GM23338 (cell line): ENCODE data around the gene POU3F1. TPM values are rescaled to one million over a fixed set of nuclear protein-coding genes. Genes with fewer than 3 reads are reported as not detected.

Experiments
- ATAC-seq: fragments of 200-7000 bp; cut with Tn5 transposase; 3 replicates; pipeline ENCODE4 v1.9.1; 2020
- DNase-seq: peaks from one replicate; pipeline ENCODE4 v3.0.0-alpha.2; 2015; ENCODE audit warnings: low spot score
- H2AFZ ChIP-seq: fragments of 200-600 bp; sonication (generic); 2 replicates; pipeline ENCODE4 v1.8.0; 2016; ENCODE audit warnings: antibody characterized with exemption, mild to moderate bottlenecking, moderate library complexity
- H3F3A ChIP-seq: fragments of 200-600 bp; sonication (generic); replicated peaks from 2 replicates; pipeline ENCODE4 v1.8.0; 2017; ENCODE audit warnings: antibody characterized with exemption, mixed run types, low read depth
- H3K27ac ChIP-seq: fragments of 200-600 bp; sonication (generic); 2 replicates; pipeline ENCODE4 v1.6.1; 2016; ENCODE audit warnings: low read depth
- H3K27me3 ChIP-seq: fragments of 200-600 bp; sonication (generic); 2 replicates; pipeline ENCODE4 v1.8.0; 2016; ENCODE audit warnings: mild to moderate bottlenecking, mixed run types, moderate library complexity; ENCODE audit not compliant: insufficient read depth
- H3K36me3 ChIP-seq: fragments of 200-600 bp; sonication (generic); 2 replicates; pipeline ENCODE4 v1.8.0; 2016; ENCODE audit warnings: mild to moderate bottlenecking; ENCODE audit not compliant: insufficient read depth
- H3K4me1 ChIP-seq: fragments of 200-600 bp; sonication (generic); 2 replicates; pipeline ENCODE4 v1.8.0; 2016; ENCODE audit warnings: mild to moderate bottlenecking, moderate library complexity; ENCODE audit not compliant: insufficient read depth
- H3K4me2 ChIP-seq: fragments of 200-600 bp; sonication (generic); 2 replicates; pipeline ENCODE4 v1.7.1; 2017; ENCODE audit warnings: mixed run types
- H3K4me3 ChIP-seq: fragments of 200-600 bp; sonication (generic); 2 replicates; pipeline ENCODE4 v1.6.1; 2016; ENCODE audit warnings: mixed run types
- H3K79me2 ChIP-seq: fragments of 200-600 bp; sonication (generic); replicated peaks from 2 replicates; pipeline ENCODE4 v1.8.0; 2017; ENCODE audit warnings: mild to moderate bottlenecking; ENCODE audit not compliant: insufficient read depth
- H3K9me2 ChIP-seq: fragments of 200-600 bp; sonication (generic); 2 replicates; pipeline ENCODE4 v1.8.0; 2017; ENCODE audit not compliant: insufficient read depth
- H4K20me1 ChIP-seq: fragments of 200-600 bp; sonication (generic); replicated peaks from 2 replicates; pipeline ENCODE4 v1.8.0; 2017; ENCODE audit warnings: mild to moderate bottlenecking; ENCODE audit not compliant: insufficient read depth
- H3K27ac Mint-ChIP-seq: 2 replicates; pipeline ENCODE4 v1.8.0; 2020; ENCODE audit warnings: inconsistent platforms, mild to moderate bottlenecking, moderate library complexity, mixed read lengths
- H3K27me3 Mint-ChIP-seq: 3 replicates; pipeline ENCODE4 v1.8.0; 2022; ENCODE audit warnings: low read depth, mild to moderate bottlenecking, moderate library complexity, mixed read lengths, inconsistent platforms; ENCODE audit not compliant: insufficient read depth, poor library complexity
- H3K36me3 Mint-ChIP-seq: 3 replicates; pipeline ENCODE4 v1.8.0; 2021; ENCODE audit warnings: low read depth, mild to moderate bottlenecking, inconsistent platforms, moderate library complexity, mixed read lengths
- H3K4me1 Mint-ChIP-seq: 3 replicates; pipeline ENCODE4 v1.8.0; 2020; ENCODE audit warnings: mild to moderate bottlenecking, inconsistent platforms, mixed read lengths
- H3K4me3 Mint-ChIP-seq: 3 replicates; pipeline ENCODE4 v1.8.0; 2021; ENCODE audit warnings: moderate library complexity, mild to moderate bottlenecking, inconsistent platforms, mixed read lengths
- H3K9me3 Mint-ChIP-seq: 3 replicates; pipeline ENCODE4 v1.8.0; 2020; ENCODE audit warnings: moderate library complexity, mild to moderate bottlenecking, inconsistent platforms, mixed read lengths
- EZH2phosphoT487 ChIP-seq: fragments of 200-600 bp; sonication (generic); IDR thresholded peaks from one replicate; pipeline ENCODE4 v1.8.1; 2018; ENCODE audit warnings: antibody characterized with exemption; ENCODE audit not compliant: unreplicated experiment
- JUNB ChIP-seq: IDR thresholded peaks from one replicate; pipeline ENCODE4 v1.6.1; 2016; ENCODE audit warnings: antibody characterized with exemption; ENCODE audit not compliant: unreplicated experiment
- NANOG ChIP-seq: IDR thresholded peaks from 2 replicates; pipeline ENCODE4 v1.6.1; 2016; ENCODE audit warnings: antibody characterized with exemption, borderline replicate concordance
- STAT1 ChIP-seq: IDR thresholded peaks from one replicate; pipeline ENCODE4 v1.6.1; 2016; ENCODE audit warnings: antibody characterized with exemption; ENCODE audit not compliant: unreplicated experiment
- ZNF331 ChIP-seq: fragments of 250-450 bp; sonication (Bioruptor Pico); IDR thresholded peaks from 2 replicates; pipeline ENCODE4 v1.5.0; 2020; ENCODE audit warnings: low read depth, mild to moderate bottlenecking, moderate library complexity
- polyA plus RNA-seq: library from polyadenylated mRNA; unstranded; fragments of >200 nt; fragmentation: Nextera tagmentation; extraction: Ambion mirVana; gene quantifications from 2 replicates; pipeline ENCODE4 v1.2.1, GENCODE V29; 2016
- total RNA-seq: library from RNA; depleted of rRNA; stranded (reverse); fragments of >200 nt; shearing (Covaris generic); gene quantifications from 2 replicates; pipeline ENCODE4 v1.2.3, GENCODE V29; 2014
- TF ChIP-seq, protein P1 (sequence below): IDR thresholded peaks from 2 replicates; pipeline ENCODE4 v1.6.1; 2016; ENCODE audit warnings: antibody characterized with exemption
- TF ChIP-seq, protein P2 (sequence below): IDR thresholded peaks from one replicate; pipeline ENCODE4 v1.6.1; 2018; ENCODE audit warnings: antibody characterized with exemption; ENCODE audit not compliant: unreplicated experiment
- TF ChIP-seq, protein P3 (sequence below): fragments of 250-450 bp; sonication (Bioruptor Pico); IDR thresholded peaks from 2 replicates; pipeline ENCODE4 v1.5.0; 2020; ENCODE audit warnings: mild to moderate bottlenecking, moderate library complexity

POU3F1 gene
- total and polyA plus RNA-seq, 2 experiments from 2014 or later: 3.6 to 11.5 TPM

DNA sequence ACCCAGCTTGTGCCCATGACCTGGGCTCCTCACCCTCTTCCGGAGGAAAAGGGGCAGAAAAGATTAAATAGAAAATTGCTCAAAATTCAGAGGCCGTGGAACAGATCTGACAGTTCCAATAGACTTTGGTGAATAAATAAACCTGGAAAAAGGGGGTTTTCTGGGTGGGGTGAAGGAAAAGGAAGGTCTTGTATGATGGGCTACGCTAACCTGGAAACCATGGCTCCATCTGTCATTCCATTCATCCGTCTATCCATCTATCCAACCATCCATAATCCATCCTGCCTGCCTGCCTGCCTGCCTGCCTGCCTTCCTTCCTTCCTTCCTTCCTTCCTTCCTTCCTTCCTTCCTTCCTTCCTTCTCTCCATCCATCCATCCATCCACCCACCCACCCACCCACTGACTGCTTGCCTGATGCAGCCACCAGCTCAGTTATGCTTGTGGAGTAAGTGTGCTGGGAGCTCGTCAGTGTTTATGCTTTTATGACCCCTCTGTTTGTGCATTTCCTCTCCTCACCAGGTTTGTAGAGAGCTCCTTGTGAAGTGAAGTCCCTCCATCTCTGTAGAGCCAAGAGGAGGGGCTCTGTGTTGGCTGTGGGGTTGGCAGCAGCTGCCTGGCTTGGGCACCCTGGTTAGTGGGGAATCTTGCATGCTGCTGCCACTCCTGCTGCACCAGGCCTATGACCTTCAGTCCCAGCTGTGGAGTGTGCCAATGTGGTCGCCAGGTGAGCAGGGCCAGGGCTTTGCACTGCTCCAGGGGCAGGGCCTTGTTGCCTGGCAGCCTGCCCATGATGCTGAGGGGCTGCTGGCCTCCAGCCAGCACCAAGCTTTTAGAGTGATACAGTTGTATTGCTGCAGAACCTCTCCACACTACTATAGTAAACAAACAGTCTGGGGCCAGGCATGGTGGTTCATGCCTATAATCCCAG lies 16.0 kb upstream of the POU3F1 start:
- ATAC-seq: no peak
- H3K4me3 ChIP-seq: no peak overlapping the region
- no peaks in the 10 kb centered on the region for H3K9me2 ChIP-seq
- TF ChIP-seq, protein P1, sequence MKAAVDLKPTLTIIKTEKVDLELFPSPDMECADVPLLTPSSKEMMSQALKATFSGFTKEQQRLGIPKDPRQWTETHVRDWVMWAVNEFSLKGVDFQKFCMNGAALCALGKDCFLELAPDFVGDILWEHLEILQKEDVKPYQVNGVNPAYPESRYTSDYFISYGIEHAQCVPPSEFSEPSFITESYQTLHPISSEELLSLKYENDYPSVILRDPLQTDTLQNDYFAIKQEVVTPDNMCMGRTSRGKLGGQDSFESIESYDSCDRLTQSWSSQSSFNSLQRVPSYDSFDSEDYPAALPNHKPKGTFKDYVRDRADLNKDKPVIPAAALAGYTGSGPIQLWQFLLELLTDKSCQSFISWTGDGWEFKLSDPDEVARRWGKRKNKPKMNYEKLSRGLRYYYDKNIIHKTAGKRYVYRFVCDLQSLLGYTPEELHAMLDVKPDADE: no peak
- TF ChIP-seq, protein P2, sequence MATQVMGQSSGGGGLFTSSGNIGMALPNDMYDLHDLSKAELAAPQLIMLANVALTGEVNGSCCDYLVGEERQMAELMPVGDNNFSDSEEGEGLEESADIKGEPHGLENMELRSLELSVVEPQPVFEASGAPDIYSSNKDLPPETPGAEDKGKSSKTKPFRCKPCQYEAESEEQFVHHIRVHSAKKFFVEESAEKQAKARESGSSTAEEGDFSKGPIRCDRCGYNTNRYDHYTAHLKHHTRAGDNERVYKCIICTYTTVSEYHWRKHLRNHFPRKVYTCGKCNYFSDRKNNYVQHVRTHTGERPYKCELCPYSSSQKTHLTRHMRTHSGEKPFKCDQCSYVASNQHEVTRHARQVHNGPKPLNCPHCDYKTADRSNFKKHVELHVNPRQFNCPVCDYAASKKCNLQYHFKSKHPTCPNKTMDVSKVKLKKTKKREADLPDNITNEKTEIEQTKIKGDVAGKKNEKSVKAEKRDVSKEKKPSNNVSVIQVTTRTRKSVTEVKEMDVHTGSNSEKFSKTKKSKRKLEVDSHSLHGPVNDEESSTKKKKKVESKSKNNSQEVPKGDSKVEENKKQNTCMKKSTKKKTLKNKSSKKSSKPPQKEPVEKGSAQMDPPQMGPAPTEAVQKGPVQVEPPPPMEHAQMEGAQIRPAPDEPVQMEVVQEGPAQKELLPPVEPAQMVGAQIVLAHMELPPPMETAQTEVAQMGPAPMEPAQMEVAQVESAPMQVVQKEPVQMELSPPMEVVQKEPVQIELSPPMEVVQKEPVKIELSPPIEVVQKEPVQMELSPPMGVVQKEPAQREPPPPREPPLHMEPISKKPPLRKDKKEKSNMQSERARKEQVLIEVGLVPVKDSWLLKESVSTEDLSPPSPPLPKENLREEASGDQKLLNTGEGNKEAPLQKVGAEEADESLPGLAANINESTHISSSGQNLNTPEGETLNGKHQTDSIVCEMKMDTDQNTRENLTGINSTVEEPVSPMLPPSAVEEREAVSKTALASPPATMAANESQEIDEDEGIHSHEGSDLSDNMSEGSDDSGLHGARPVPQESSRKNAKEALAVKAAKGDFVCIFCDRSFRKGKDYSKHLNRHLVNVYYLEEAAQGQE: no peak
- TF ChIP-seq JUNB: no peak
- TF ChIP-seq STAT1: no peak
- peaks cover 4% of the 10 kb centered on the region; the same call in 1 of the 3 replicates for H3K36me3 Mint-ChIP-seq
- H3K27me3 ChIP-seq: no peaks in the 10 kb centered on the region
- H3F3A ChIP-seq: no peaks in the 10 kb centered on the region
- H3K27ac Mint-ChIP-seq: no peak overlapping the region
- H3K27me3 Mint-ChIP-seq: peaks cover 15% of the 10 kb centered on the region
- H3K9me3 Mint-ChIP-seq: peaks cover 4% of the 10 kb centered on the region; the same call in 1 of the 3 replicates
- no peak overlapping the region for H3K4me2 ChIP-seq
- no peak for DNase-seq
- H3K4me3 Mint-ChIP-seq: no peak overlapping the region
- peaks cover 10% of the 10 kb centered on the region for H3K4me1 ChIP-seq
- no peak overlapping the region for H3K27ac ChIP-seq
- no peaks in the 10 kb centered on the region for H3K36me3 ChIP-seq
- H3K79me2 ChIP-seq: no peaks in the 10 kb centered on the region
- no peak overlapping the region for H2AFZ ChIP-seq
- H3K4me1 Mint-ChIP-seq: peaks cover 46% of the 10 kb centered on the region
- H4K20me1 ChIP-seq: no peaks in the 10 kb centered on the region

DNA sequence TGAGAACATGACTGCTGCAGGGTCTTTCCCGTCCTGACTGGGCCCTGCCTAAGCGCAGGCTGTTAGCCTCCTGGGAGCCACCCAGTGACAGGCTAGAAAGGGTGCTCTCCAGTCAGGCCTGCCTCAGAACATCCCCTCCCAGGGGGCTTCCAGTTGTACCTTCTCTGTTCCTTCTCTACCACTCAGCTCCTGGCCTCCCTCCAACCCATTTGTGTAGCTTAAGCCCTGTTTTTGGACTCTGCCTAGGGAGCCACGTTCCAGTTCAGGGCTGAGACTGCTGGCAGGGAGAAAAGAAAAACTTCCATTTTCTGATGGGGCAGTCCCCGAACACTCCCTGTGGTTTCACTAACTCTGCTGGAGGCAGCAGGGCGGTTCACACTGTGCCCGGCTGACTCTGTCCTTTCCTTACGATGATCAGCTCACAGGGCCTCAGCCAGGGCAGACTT lies 15.3 kb upstream of the POU3F1 start:
- Mint-ChIP-seq H3K9me3 (peaks cover 4% of the 10 kb centered on the region; the same call in 1 of the 3 replicates), H3K4me3 (no peak overlapping the region), H3K27me3 (peaks cover 15% of the 10 kb centered on the region), H3K36me3 (peaks cover 4% of the 10 kb centered on the region; the same call in 1 of the 3 replicates), H3K4me1 (peaks cover 43% of the 10 kb centered on the region), H3K27ac (no peak overlapping the region)
- H3K36me3 ChIP-seq: no peaks in the 10 kb centered on the region
- ATAC-seq: no peak
- H3K79me2 ChIP-seq: no peaks in the 10 kb centered on the region
- H2AFZ ChIP-seq: no peak overlapping the region
- no peak overlapping the region for H3K4me3 ChIP-seq
- no peak overlapping the region for H3K4me2 ChIP-seq
- no peaks in the 10 kb centered on the region for H3F3A ChIP-seq
- H3K4me1 ChIP-seq: peaks cover 10% of the 10 kb centered on the region
- H3K27ac ChIP-seq: no peak overlapping the region
- H3K9me2 ChIP-seq: no peaks in the 10 kb centered on the region
- DNase-seq: no peak
- H3K27me3 ChIP-seq: no peaks in the 10 kb centered on the region
- no peaks in the 10 kb centered on the region for H4K20me1 ChIP-seq
- no peak for TF ChIP-seq EZH2phosphoT487
- TF ChIP-seq, protein P3, sequence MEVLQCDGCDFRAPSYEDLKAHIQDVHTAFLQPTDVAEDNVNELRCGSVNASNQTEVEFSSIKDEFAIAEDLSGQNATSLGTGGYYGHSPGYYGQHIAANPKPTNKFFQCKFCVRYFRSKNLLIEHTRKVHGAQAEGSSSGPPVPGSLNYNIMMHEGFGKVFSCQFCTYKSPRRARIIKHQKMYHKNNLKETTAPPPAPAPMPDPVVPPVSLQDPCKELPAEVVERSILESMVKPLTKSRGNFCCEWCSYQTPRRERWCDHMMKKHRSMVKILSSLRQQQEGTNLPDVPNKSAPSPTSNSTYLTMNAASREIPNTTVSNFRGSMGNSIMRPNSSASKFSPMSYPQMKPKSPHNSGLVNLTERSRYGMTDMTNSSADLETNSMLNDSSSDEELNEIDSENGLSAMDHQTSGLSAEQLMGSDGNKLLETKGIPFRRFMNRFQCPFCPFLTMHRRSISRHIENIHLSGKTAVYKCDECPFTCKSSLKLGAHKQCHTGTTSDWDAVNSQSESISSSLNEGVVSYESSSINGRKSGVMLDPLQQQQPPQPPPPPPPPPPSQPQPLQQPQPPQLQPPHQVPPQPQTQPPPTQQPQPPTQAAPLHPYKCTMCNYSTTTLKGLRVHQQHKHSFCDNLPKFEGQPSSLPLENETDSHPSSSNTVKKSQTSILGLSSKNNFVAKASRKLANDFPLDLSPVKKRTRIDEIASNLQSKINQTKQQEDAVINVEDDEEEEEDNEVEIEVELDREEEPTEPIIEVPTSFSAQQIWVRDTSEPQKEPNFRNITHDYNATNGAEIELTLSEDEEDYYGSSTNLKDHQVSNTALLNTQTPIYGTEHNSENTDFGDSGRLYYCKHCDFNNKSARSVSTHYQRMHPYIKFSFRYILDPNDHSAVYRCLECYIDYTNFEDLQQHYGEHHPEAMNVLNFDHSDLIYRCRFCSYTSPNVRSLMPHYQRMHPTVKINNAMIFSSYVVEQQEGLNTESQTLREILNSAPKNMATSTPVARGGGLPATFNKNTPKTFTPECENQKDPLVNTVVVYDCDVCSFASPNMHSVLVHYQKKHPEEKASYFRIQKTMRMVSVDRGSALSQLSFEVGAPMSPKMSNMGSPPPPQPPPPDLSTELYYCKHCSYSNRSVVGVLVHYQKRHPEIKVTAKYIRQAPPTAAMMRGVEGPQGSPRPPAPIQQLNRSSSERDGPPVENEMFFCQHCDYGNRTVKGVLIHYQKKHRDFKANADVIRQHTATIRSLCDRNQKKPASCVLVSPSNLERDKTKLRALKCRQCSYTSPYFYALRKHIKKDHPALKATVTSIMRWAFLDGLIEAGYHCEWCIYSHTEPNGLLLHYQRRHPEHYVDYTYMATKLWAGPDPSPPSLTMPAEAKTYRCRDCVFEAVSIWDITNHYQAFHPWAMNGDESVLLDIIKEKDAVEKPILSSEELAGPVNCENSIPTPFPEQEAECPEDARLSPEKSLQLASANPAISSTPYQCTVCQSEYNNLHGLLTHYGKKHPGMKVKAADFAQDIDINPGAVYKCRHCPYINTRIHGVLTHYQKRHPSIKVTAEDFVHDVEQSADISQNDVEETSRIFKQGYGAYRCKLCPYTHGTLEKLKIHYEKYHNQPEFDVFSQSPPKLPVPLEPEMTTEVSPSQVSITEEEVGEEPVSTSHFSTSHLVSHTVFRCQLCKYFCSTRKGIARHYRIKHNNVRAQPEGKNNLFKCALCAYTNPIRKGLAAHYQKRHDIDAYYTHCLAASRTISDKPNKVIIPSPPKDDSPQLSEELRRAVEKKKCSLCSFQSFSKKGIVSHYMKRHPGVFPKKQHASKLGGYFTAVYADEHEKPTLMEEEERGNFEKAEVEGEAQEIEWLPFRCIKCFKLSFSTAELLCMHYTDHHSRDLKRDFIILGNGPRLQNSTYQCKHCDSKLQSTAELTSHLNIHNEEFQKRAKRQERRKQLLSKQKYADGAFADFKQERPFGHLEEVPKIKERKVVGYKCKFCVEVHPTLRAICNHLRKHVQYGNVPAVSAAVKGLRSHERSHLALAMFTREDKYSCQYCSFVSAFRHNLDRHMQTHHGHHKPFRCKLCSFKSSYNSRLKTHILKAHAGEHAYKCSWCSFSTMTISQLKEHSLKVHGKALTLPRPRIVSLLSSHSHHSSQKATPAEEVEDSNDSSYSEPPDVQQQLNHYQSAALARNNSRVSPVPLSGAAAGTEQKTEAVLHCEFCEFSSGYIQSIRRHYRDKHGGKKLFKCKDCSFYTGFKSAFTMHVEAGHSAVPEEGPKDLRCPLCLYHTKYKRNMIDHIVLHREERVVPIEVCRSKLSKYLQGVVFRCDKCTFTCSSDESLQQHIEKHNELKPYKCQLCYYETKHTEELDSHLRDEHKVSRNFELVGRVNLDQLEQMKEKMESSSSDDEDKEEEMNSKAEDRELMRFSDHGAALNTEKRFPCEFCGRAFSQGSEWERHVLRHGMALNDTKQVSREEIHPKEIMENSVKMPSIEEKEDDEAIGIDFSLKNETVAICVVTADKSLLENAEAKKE (CRISPR knock-in tag): no peak
- no peak for TF ChIP-seq NANOG
- TF ChIP-seq ZNF331: no peak
- no peak for TF ChIP-seq STAT1
